Measurements from ENCODE around the gene HAS3.

The HAS3 gene

DNA sequence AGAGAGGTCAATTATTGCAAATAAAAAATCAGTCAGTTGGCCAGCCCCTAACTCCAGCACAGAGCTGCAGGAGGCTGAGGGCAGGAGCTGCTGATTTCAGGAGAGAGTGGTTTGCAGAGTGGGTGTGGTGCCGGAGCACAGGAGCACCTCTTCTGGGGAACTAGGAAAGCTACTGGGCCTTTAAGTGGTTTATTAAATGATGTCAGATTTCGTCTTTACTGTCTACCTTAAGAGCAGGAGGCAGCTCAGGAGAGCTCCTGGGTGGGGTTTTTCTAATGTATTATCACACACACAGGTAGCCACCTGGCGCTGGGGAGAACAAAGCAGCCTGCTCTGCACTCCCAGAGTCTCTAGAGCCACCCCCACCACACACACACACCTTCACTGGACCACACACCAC is 11.5 kb upstream of the HAS3 start:
- DNase-seq = no peak

GRCh38 chr16:69094501-69094900 is 11.0 kb upstream of the HAS3 start:
- no peak for DNase-seq

- DNase-seq = no peak
Observed at GRCh38 chr16:69095193-69095592, 10.3 kb upstream of the HAS3 start.

DNA sequence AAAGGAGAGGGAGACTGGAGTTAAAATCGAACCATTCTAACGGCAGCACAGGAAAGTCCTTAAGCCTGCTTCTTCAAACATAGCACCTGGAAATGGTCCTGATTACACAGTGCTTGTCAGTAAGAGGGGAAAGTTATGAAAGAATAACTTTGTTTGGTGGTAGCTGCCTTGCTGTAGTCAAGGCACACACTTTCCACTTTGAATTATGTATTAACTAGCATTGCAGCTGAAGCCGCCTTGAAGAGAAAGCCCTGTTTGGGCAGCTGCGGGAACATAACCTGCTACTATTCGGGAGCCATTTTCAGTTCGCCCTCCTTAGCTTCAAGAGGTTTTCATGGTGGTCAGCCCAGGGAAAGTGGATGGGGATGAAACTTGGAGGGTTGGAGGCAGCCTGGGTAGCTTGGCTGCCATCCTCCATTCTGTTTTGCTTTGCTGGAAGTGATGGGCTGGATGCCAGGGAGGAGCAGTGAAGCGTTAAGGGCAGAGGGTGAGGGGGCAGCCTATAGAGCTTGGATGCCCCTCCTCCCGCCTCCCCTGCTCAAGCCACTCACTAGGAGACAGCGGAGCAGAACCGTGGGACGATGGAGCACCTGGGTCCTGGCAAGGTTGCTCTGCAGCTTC is 5.3 kb upstream of the HAS3 start:
- DNase-seq = no peak

DNA sequence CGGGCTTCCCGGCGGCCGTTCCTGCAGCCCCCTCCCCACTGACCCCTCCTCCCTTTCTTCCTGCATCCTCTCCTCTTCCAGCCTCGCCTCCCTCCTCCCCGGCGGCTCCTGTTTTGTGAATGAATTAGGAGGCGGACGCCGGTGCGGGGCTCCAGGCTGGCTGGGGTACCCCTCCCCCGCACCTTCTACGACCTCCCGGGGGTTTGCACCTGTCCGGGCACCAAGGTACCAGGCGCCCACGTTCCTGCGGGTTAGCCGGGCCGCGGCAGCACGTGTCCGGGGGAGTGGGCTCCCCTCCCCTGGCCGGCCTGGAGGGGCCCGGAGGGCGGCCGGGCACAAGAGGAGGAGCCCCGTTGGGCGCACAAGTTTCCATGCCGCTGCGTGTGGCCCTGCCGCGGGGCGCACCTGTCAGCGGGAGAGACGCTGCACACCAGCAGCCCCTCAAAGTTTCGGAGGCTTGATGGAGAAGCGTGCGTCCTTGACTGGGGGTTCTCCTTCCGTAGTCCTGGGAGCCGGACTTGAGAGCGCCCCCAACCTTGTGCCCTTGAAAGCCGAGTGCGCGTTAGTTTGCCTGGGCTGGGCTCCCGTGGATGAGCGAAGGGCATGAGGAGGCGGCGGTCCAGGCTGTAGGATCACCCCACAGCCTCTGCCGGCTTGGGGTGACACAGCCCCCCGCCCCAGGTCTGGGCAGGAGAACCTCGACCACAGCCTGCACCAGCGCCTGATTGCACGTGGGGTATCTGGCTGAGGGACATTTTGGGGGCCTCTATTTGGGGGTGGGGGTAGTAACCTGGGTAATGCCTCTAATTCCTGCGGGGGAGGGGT is 1.2 kb downstream of the HAS3 start:
- no peak for DNase-seq

DNA sequence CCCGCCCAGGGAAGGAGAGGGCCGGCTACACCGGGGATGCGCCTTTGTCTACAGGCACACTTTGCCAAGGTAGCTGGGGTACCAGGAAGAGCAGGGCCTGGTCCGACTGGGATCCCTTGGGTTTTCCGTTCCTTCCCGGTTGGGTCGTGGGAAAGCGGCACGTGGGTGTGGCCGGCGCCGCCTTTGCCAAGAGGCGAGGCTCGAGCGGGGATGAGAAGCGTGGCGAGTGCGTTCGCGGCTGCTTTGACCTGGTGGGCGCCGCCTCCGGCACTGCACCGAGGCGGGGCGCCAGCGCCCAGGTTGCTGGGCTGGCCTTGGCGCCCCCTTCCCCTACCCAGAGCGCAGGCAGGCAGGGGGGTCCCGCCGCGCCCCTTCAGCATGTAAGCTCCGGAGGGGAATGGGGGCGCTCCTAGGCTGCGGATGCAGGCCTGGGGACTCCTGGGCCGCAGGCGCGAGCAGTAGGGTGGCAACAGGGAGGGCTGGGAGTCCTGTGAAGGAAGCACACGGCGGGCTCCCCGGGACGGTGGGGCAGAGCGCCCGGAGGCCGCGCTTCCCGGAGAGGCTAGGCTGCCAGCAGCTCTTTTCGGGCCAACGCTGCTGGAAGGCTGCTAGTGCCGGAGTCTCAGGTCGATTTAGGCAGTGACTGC is 2.0 kb downstream of the HAS3 start:
- DNase-seq = no peak

- no peak for DNase-seq
Observed at GRCh38 chr16:69108064-69108904, 2.8 kb downstream of the HAS3 start.

- DNase-seq = no peak
Observed at GRCh38 chr16:69108905-69109252, 3.4 kb downstream of the HAS3 start.

GRCh38 chr16:69109486-69110270 is 4.2 kb downstream of the HAS3 start:
- DNase-seq = no peak

- no peak for DNase-seq
Observed at GRCh38 chr16:69110406-69110805, 5.0 kb downstream of the HAS3 start.

GRCh38 chr16:69111216-69111875 is 5.9 kb downstream of the HAS3 start:
- DNase-seq = no peak

GRCh38 chr16:69111876-69112230 is 6.4 kb downstream of the HAS3 start:
- no peak for DNase-seq

GRCh38 chr16:69112285-69113129 is 7.1 kb downstream of the HAS3 start:
- peak; percentile 38 for DNase-seq

DNA sequence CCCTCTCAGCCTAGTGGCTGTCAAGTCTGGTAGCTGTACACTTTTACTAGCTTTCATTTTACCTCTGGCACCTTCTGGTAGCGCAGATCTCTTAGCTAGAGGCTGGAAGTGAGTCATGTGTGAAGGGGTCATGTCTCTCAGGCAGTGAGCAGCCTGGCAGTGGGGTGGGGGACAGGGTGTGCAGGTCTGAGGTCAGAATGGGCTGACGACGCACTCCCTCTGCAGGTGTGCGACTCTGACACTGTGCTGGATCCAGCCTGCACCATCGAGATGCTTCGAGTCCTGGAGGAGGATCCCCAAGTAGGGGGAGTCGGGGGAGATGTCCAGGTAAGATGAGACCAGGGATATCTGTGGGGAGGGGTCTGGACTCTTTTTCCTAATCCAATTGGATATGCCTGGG is 7.8 kb downstream of the HAS3 start:
- DNase-seq = no peak

DNA sequence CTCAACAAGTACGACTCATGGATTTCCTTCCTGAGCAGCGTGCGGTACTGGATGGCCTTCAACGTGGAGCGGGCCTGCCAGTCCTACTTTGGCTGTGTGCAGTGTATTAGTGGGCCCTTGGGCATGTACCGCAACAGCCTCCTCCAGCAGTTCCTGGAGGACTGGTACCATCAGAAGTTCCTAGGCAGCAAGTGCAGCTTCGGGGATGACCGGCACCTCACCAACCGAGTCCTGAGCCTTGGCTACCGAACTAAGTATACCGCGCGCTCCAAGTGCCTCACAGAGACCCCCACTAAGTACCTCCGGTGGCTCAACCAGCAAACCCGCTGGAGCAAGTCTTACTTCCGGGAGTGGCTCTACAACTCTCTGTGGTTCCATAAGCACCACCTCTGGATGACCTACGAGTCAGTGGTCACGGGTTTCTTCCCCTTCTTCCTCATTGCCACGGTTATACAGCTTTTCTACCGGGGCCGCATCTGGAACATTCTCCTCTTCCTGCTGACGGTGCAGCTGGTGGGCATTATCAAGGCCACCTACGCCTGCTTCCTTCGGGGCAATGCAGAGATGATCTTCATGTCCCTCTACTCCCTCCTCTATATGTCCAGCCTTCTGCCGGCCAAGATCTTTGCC is 9.0 kb downstream of the HAS3 start:
- DNase-seq = no peak

DNA sequence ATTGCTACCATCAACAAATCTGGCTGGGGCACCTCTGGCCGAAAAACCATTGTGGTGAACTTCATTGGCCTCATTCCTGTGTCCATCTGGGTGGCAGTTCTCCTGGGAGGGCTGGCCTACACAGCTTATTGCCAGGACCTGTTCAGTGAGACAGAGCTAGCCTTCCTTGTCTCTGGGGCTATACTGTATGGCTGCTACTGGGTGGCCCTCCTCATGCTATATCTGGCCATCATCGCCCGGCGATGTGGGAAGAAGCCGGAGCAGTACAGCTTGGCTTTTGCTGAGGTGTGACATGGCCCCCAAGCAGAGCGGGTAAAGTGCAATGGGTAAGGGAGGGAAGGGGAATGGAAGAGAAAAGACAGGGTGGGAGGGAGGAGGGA is 9.5 kb downstream of the HAS3 start:
- no peak for DNase-seq

DNA sequence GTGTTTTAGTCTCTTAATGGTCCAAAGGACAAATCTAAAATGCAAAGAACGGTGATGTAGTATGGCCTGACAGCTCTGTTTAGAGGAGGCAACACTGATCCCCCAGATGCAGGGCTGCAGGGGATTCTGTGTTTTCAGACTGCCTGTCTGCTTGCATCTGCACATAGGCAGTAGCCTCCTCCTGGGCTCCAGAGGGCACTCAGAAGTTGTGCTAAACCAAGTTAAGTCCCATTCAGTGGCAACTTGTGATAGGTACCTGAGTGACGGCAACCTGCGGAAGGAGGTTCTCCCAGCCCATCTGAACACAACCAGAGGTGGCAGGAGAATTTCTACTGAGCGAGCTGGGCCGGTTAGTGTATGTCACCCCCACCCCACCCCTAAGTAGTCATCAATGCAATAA is 9.9 kb downstream of the HAS3 start:
- DNase-seq = no peak

GRCh38 chr16:69115837-69116236 is 10.4 kb downstream of the HAS3 start:
- no peak for DNase-seq

- no peak for DNase-seq
Observed at GRCh38 chr16:69116256-69116875, 10.9 kb downstream of the HAS3 start.

DNA sequence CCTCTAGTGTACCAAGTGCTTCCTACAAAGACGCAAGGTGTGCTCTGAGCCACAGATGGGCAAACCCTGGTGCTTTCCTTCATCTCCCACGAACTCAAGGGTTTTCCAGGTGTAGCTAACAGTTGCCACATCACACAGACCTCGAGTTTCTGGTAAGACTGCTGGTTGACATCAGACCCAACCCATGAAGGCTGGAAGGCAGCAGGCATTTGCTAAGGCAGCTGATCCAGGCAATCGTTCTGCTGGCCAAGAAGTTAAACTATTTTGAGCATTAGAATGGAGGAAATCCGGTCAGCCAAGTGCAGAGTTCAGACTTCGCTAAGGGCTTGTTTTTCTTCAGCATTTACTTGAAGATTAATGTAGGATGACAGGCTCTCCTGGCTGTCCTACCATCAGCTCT is 11.5 kb downstream of the HAS3 start:
- DNase-seq = no peak

All from activated gamma-delta T cell treated with Interleukin-2 at 50 U/mL for 16 hours (primary cell).